Endothelial cell of umbilical vein (primary cell): ENCODE measurements around the gene HSPB8. TPM values are rescaled to one million over a fixed set of nuclear protein-coding genes. Genes with fewer than 3 reads are reported as not detected.

Source experiments
- BruUV-seq: library from RNA; stranded (reverse); fragments of 400-500 nt; replicated peaks from 2 replicates; lab custom pipeline; 2021; lab: Mats Ljungman, UMichigan
- CTCF ChIA-PET: fragments of 300-600, 350-600 bp; sonication (Branson Sonifier 250); formaldehyde crosslinking; loops from one replicate; lab custom pipeline; 2021; ENCODE audit warnings: antibody characterized with exemption, inconsistent platforms; lab: Charles Lee
- POLR2A ChIA-PET: fragments of 300-600, 350-600 bp; sonication (Branson Sonifier 250); formaldehyde crosslinking; loops from one replicate; lab custom pipeline; 2021; ENCODE audit warnings: antibody characterized with exemption, inconsistent platforms; lab: Charles Lee
- DNase-seq: peaks from one replicate; pipeline ENCODE4 v3.0.0-alpha.2; 2011; ENCODE audit warnings: low read depth, low spot score
- FAIRE-seq: peaks from 2 replicates; lab custom pipeline; 2011; peaks lifted over from hg19 to GRCh38; lab: Jason Lieb, UNC
- H2AFZ ChIP-seq: 2 replicates; pipeline ENCODE4 v1.6.0; 2012; ENCODE audit warnings: low read depth, low read length, control low read depth, inconsistent platforms
- H3K27ac ChIP-seq: 2 replicates; pipeline ENCODE4 v1.5.1; 2011; ENCODE audit warnings: low read depth, mild to moderate bottlenecking, control low read depth, low read length, moderate library complexity; ENCODE audit not compliant: insufficient read depth
- H3K27me3 ChIP-seq, 2 experiments: 2 replicates each; pipeline versions ENCODE4 v1.6.0 to v1.6.1; 2011; ENCODE audit warnings: low read length in 2 of 2, mixed read lengths in 1 of 2; ENCODE audit not compliant: control insufficient read depth in 2 of 2, insufficient read depth in 2 of 2
- H3K36me3 ChIP-seq, 2 experiments: 2 replicates in 1 of 2; 3 replicates in 1 of 2; pipeline ENCODE4 v1.5.1; 2011; ENCODE audit warnings: low read length in 2 of 2, mild to moderate bottlenecking in 1 of 2, moderate library complexity in 1 of 2; ENCODE audit not compliant: control insufficient read depth in 2 of 2, insufficient read depth in 2 of 2; ENCODE audit errors: extremely low read depth in 1 of 2
- H3K4me1 ChIP-seq: 3 replicates; pipeline ENCODE4 v1.5.1; 2011; ENCODE audit warnings: mild to moderate bottlenecking, low read length; ENCODE audit not compliant: control insufficient read depth, insufficient read depth; ENCODE audit errors: extremely low read depth
- H3K4me2 ChIP-seq: 2 replicates; pipeline ENCODE4 v1.6.1; 2011; ENCODE audit warnings: low read length, control low read depth, mixed read lengths; ENCODE audit not compliant: insufficient read depth
- H3K4me3 ChIP-seq, 3 experiments: fragments of 200-600 bp in 1 of 3; sonication (generic), shearing (Covaris generic) in 1 of 3; replicated peaks in 1 of 3; 2 replicates each; pipeline ENCODE4 v1.5.1; 2011 to 2016; ENCODE audit warnings: control low read depth in 3 of 3, low read length in 3 of 3, mild to moderate bottlenecking in 2 of 3, inconsistent platforms in 1 of 3, low read depth in 1 of 3, moderate library complexity in 1 of 3; ENCODE audit not compliant: insufficient read depth in 1 of 3
- H3K79me2 ChIP-seq: 2 replicates; pipeline ENCODE4 v1.6.0; 2012; ENCODE audit warnings: low read length, inconsistent platforms; ENCODE audit not compliant: control insufficient read depth, insufficient read depth
- H3K9ac ChIP-seq: replicated peaks from 2 replicates; pipeline ENCODE3; 2011; ENCODE audit warnings: low read length, control low read depth; ENCODE audit not compliant: insufficient read depth; ENCODE audit errors: extremely low read depth
- H3K9me1 ChIP-seq: replicated peaks from 3 replicates; pipeline ENCODE4 v1.6.0; 2011; ENCODE audit warnings: mild to moderate bottlenecking, low read length; ENCODE audit not compliant: control insufficient read depth, insufficient read depth; ENCODE audit errors: extremely low read depth
- H3K9me3 ChIP-seq: replicated peaks from 2 replicates; pipeline ENCODE4 v1.5.1; 2012; ENCODE audit warnings: low read length, inconsistent platforms; ENCODE audit not compliant: control insufficient read depth, insufficient read depth
- H4K20me1 ChIP-seq: replicated peaks from 2 replicates; pipeline ENCODE3; 2011; ENCODE audit warnings: mild to moderate bottlenecking, low read length; ENCODE audit not compliant: control insufficient read depth, insufficient read depth; ENCODE audit errors: extremely low read depth
- CTCF ChIP-seq, 2 donors: IDR thresholded peaks; 1 replicate in 1 of 2; 2 replicates in 1 of 2; pipeline ENCODE4 v1.5.1; 2011; ENCODE audit warnings: low read length in 2 of 2, mild to moderate bottlenecking in 2 of 2, moderate library complexity in 2 of 2, control low read depth in 1 of 2, inconsistent platforms in 1 of 2, low read depth in 1 of 2; ENCODE audit not compliant: insufficient read depth in 1 of 2; ENCODE audit errors: extremely low read depth in 1 of 2
- EZH2 ChIP-seq: IDR thresholded peaks from 2 replicates; pipeline ENCODE4 v1.6.1; 2012; ENCODE audit warnings: borderline replicate concordance, low read depth, mild to moderate bottlenecking, moderate library complexity, low read length, inconsistent platforms; ENCODE audit not compliant: severe bottlenecking
- FOS ChIP-seq: IDR thresholded peaks from 2 replicates; pipeline ENCODE4 v1.6.1; 2011; ENCODE audit warnings: mild to moderate bottlenecking, low read length, moderate library complexity, borderline replicate concordance; ENCODE audit not compliant: insufficient read depth
- GATA2 ChIP-seq: IDR thresholded peaks from 2 replicates; pipeline ENCODE4 v1.7.0; 2011; ENCODE audit warnings: low read depth, mild to moderate bottlenecking, moderate library complexity, mixed read lengths, low read length; ENCODE audit not compliant: insufficient read length, insufficient read depth
- JUN ChIP-seq: IDR thresholded peaks from 2 replicates; pipeline ENCODE4 v1.6.1; 2011; ENCODE audit warnings: borderline replicate concordance, low read depth; ENCODE audit not compliant: insufficient read length, insufficient read depth
- MAX ChIP-seq: IDR thresholded peaks from 2 replicates; pipeline ENCODE4 v1.6.1; 2011; ENCODE audit not compliant: insufficient read depth, insufficient read length
- MYC ChIP-seq: IDR thresholded peaks from one replicate; pipeline ENCODE4 v1.6.1; 2011; ENCODE audit warnings: mild to moderate bottlenecking, low read depth, low read length
- POLR2A ChIP-seq: IDR thresholded peaks from 2 replicates; pipeline ENCODE4 v1.6.1; 2012; ENCODE audit warnings: low read depth, mild to moderate bottlenecking, control low read depth, low read length
- POLR2AphosphoS5 ChIP-seq: IDR thresholded peaks from 2 replicates; pipeline ENCODE4 v1.6.1; 2012; ENCODE audit warnings: low read depth, mild to moderate bottlenecking, control low read depth, low read length, moderate library complexity; ENCODE audit not compliant: insufficient read depth
- dilution Hi-C: fragments of 300-500 bp; cut with MboI; formaldehyde crosslinking; loops from one replicate; pipeline ENCODE4 v1.15.0; 2019; ENCODE audit warnings: low sequenced_read_pairs; ENCODE audit not compliant: extremely low pct_ligation_motif_present
- intact Hi-C: fragments of 100-400 bp; cut with micrococcal nuclease; formaldehyde crosslinking; loops from one replicate; pipeline ENCODE4 v1.10.0; 2022
- polyA plus RNA-seq, 4 experiments: library from polyadenylated mRNA; depleted of rRNA in 3 of 4; stranded (reverse) in 3 of 4; unstranded in 1 of 4; fragments of >200 nt; gene quantifications; 2 replicates each; pipeline versions ENCODE4 v1.2.1 to v1.2.3, GENCODE V29; 2011 to 2012; ENCODE audit warnings: missing spikeins in 1 of 4
- total RNA-seq: library from RNA; stranded (reverse); gene quantifications from 2 replicates; pipeline ENCODE4 v1.2.3, GENCODE V29; 2021

The HSPB8 gene
- total and polyA plus RNA-seq, 2 donors (not counting 3 experiments of a cell fraction or from before 2014, with no cell fraction given), result 10.8 to 14.7 TPM

DNA sequence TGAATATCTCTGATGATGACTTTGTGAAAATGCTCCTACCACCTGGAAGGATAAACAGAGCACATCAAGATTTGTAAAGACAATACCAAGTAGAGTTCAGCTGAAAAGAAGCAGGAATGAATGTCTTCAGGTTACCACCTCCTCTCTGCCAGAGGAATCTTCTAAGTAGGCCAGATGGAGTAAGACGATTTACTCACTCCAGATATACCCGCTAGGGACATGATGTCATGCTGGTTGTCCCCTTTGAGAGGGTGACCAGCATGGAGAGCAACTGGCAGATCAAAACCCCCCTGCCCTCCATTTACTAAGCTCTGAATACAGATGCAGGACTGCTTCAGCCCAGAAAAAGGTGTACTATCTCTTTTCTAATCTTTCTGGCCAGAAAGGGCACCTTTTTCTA, 39.3 kb upstream of the HSPB8 start:
- Histone ChIP-seq H3K4me1 (no peaks in the 10 kb centered on the region), H3K9ac (no peak overlapping the region), H3K36me3 (no peaks in the 10 kb centered on the region), H4K20me1 (no peaks in the 10 kb centered on the region), H3K9me1 (no peaks in the 10 kb centered on the region), H3K27me3 (no peaks in the 10 kb centered on the region), H3K79me2 (no peaks in the 10 kb centered on the region), H3K27ac (no peak overlapping the region), H2AFZ (no peak overlapping the region), H3K9me3 (no peaks in the 10 kb centered on the region), H3K4me2 (no peak overlapping the region), H3K4me3 (no peak overlapping the region)
- DNase-seq, result no peak
- TF ChIP-seq FOS, result no peak
- no peak for TF ChIP-seq POLR2AphosphoS5
- TF ChIP-seq MAX, result no peak
- no peak for TF ChIP-seq MYC
- TF ChIP-seq EZH2, result no peak
- TF ChIP-seq POLR2A, result no peak
- POLR2A ChIA-PET, result no interaction called here
- FAIRE-seq, result no peak
- BruUV-seq, result no TSS peak
- dilution Hi-C loops, result no loop called here
- intact Hi-C loops, result no loop called here
- CTCF ChIA-PET, result interaction anchor here (0.9 kb wide), 1 partner anchor 27 kb away, joined by 3 read pairs; no protein-coding TSS in a partner anchor

DNA sequence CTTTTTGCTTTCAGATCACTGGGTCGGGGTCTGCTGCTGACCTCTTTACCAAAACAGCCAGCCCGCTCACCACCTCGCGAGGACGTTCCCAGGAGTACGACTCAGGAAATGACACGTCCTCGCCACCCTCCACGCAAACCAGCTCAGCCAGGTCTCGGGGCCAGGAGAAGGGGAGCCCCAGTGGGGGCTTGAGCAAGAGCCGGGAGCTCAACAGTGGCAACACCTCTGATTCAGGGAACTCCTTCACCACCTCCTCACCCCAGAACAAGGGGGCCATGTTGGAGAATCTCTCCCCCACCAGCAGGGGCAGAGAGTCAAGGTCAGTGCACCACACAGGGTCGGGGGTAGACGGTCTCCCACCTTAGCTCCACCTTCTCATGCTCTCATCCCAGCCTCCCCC, 33.4 kb upstream of the HSPB8 start:
- H3K27ac ChIP-seq, result no peak overlapping the region
- no peaks in the 10 kb centered on the region for H3K9me1 ChIP-seq
- CTCF ChIA-PET, result no interaction called here
- H3K9ac ChIP-seq, result no peak overlapping the region
- no peaks in the 10 kb centered on the region for H3K4me1 ChIP-seq
- no peaks in the 10 kb centered on the region for H3K79me2 ChIP-seq
- H4K20me1 ChIP-seq, result no peaks in the 10 kb centered on the region
- dilution Hi-C loops (no loop called here), intact Hi-C loops (no loop called here)
- no peaks in the 10 kb centered on the region for H3K9me3 ChIP-seq
- no peak overlapping the region for H2AFZ ChIP-seq
- no peak overlapping the region for H3K4me3 ChIP-seq
- TF ChIP-seq JUN, result no peak
- TF ChIP-seq EZH2, result no peak
- TF ChIP-seq POLR2AphosphoS5, result no peak
- TF ChIP-seq MYC, result no peak
- TF ChIP-seq GATA2, result no peak
- TF ChIP-seq MAX, result no peak
- no peak for TF ChIP-seq CTCF (IDR thresholded peaks at IDR 0.05; ENCODE audit: extremely low read depth in 1 of 2, insufficient read depth in 1 of 2, low read depth in 1 of 2, low read length in 2 of 2)
- TF ChIP-seq FOS, result no peak
- TF ChIP-seq POLR2A, result no peak
- no peak overlapping the region for H3K4me2 ChIP-seq
- no TSS peak for BruUV-seq
- H3K36me3 ChIP-seq, result no peaks in the 10 kb centered on the region
- no peak for DNase-seq
- POLR2A ChIA-PET, result no interaction called here
- FAIRE-seq, result no peak
- H3K27me3 ChIP-seq, result no peaks in the 10 kb centered on the region
